Measurements from ENCODE around the gene WDFY4.

GRCh38 chr10:48731141-48731540, 46.5 kb downstream of the WDFY4 start:
- TF ChIP-seq, protein P1, sequence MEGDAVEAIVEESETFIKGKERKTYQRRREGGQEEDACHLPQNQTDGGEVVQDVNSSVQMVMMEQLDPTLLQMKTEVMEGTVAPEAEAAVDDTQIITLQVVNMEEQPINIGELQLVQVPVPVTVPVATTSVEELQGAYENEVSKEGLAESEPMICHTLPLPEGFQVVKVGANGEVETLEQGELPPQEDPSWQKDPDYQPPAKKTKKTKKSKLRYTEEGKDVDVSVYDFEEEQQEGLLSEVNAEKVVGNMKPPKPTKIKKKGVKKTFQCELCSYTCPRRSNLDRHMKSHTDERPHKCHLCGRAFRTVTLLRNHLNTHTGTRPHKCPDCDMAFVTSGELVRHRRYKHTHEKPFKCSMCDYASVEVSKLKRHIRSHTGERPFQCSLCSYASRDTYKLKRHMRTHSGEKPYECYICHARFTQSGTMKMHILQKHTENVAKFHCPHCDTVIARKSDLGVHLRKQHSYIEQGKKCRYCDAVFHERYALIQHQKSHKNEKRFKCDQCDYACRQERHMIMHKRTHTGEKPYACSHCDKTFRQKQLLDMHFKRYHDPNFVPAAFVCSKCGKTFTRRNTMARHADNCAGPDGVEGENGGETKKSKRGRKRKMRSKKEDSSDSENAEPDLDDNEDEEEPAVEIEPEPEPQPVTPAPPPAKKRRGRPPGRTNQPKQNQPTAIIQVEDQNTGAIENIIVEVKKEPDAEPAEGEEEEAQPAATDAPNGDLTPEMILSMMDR (IDR thresholded peaks at IDR 0.05): no peak
- TF ChIP-seq POLR2A (IDR thresholded peaks at IDR 0.05): no peak
